Retinal pigment epithelial cell (primary cell): ENCODE results near the gene MYZAP.

Experiments
- DNase-seq: peaks from one replicate; pipeline ENCODE4 v3.0.0-alpha.2; 2010; ENCODE audit warnings: low read depth
- H3K4me3 ChIP-seq: 2 replicates; pipeline ENCODE4 v1.5.1; 2011; ENCODE audit warnings: mild to moderate bottlenecking, low read length, control low read depth, moderate library complexity
- CTCF ChIP-seq: conservative IDR thresholded peaks from 2 replicates; pipeline ENCODE4 v1.5.1; 2011; ENCODE audit warnings: low read depth, low read length, control low read depth, inconsistent platforms

Gene MYZAP

GRCh38 chr15:57698243-57698642 is 106.5 kb downstream of the MYZAP start:
- no peak overlapping the region for H3K4me3 ChIP-seq
- DNase-seq, result no peak
- TF ChIP-seq CTCF, result no peak

GRCh38 chr15:57698991-57699390 is 107.3 kb downstream of the MYZAP start:
- no peak for TF ChIP-seq CTCF
- no peak for DNase-seq
- no peak overlapping the region for H3K4me3 ChIP-seq

GRCh38 chr15:57703387-57703786 is 111.7 kb downstream of the MYZAP start:
- no peak overlapping the region for H3K4me3 ChIP-seq
- TF ChIP-seq CTCF, result no peak
- DNase-seq, result no peak

GRCh38 chr15:57704441-57704840 is 112.7 kb downstream of the MYZAP start:
- no peak overlapping the region for H3K4me3 ChIP-seq
- no peak for DNase-seq
- TF ChIP-seq CTCF, result no peak

GRCh38 chr15:57705746-57706404 is 114.2 kb downstream of the MYZAP start:
- H3K4me3 ChIP-seq, result peak overlapping the region; percentile 92
- TF ChIP-seq CTCF, result no peak
- no peak for DNase-seq

- peak; percentile 96 for DNase-seq
- H3K4me3 ChIP-seq, result peak within 1 kb of the TSS; percentile 92
- no peak for TF ChIP-seq CTCF
Measured at GRCh38 chr15:57706405-57707209, 114.9 kb downstream of the MYZAP start, which contains the start of gene POLR2M. Gene POLR2M, plus strand, starts transcription at chr15:57706714. Its CDS starts 129 bp downstream, at chr15:57706843.
